ENCODE results near the gene OSBPL7.
A peak's percentile ranks its signal among the peaks of the same experiment; 100 is the strongest.

- TF ChIP-seq CTCF (IDR thresholded peaks at IDR 0.05 in 2 of 3, conservative IDR thresholded peaks at IDR 0.05 in 1 of 3; ENCODE audit: borderline replicate concordance in 1 of 3, insufficient read depth in 1 of 3, low read depth in 2 of 3, low read length in 2 of 3) (peak; percentile 7 to 62 (median 49); a peak in 4 of 6 replicates), POLR2A (IDR thresholded peaks at IDR 0.05; ENCODE audit: borderline replicate concordance, extremely low read depth, insufficient read depth, insufficient read length) (peak; percentile 59), SP1 (IDR thresholded peaks at IDR 0.05; ENCODE audit: low read depth) (no peak; the same call in 1 of the 2 replicates), SIN3A (IDR thresholded peaks at IDR 0.05; ENCODE audit: low read depth) (no peak; the same call in none of the 2 replicates), CEBPB (IDR thresholded peaks at IDR 0.05; ENCODE audit: low read depth) (no peak)
- TF ChIP-seq, protein P1, sequence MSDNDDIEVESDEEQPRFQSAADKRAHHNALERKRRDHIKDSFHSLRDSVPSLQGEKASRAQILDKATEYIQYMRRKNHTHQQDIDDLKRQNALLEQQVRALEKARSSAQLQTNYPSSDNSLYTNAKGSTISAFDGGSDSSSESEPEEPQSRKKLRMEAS (IDR thresholded peaks at IDR 0.05) = no peak; the same call in 1 of the 2 replicates
These were observed at the start of gene OSBPL7 for GRCh38 chr17:47821424-47822391.

Measured in HCT116 (cell line).